Heart left ventricle (tissue), 13 donors: ENCODE results near the gene ARID3A.
A peak's percentile ranks its signal among the peaks of the same experiment; 100 is the strongest.

ENCODE experiments used
- CTCF ChIP-seq, 12 donors: fragments of 200-600 bp; sonication (generic) in 4 of 12; IDR thresholded peaks; one replicate each; pipeline versions ENCODE4 v1.5.0 to v1.8.0; 2018 to 2022; ENCODE audit warnings: antibody characterized with exemption in 12 of 12, mild to moderate bottlenecking in 5 of 12
- POLR2A ChIP-seq, 2 donors: fragments of 450-650 bp; IDR thresholded peaks; one replicate each; pipeline ENCODE4 v1.6.1; 2017; ENCODE audit warnings: antibody characterized with exemption in 2 of 2, mild to moderate bottlenecking in 2 of 2, moderate library complexity in 2 of 2
- donor health status: ischemic (EF 13 %, LVEDD 7.1; RV severe dilation, severe dysfunction).
- donor health status: DM: no; HTN: yes; CAD: no.
- donor health status: DM: no; HTN: no; CAD: no.
- donor health status: ischemic (EF 25% LVEDD 6.9; RV normal size, moderate dysfunction).
- donor health status: ischemic (EF 25% LVEDD 5.7; RV mildly dilated, moderate dysfunction).
- donor health status: ischemic (EF 35%, LVEDD 5.7; RV mildly dilated, moderate dysfunction).
- donor health status: nonischemic (EF 11% LVEDD 7.7; RV severe dilation, severe dysfunction).
- donor health status: DM: yes; HTN: yes; CAD: no.
- donor health status: PGD.
- donor health status: ischemic (EF 29% LVEDD 5.4; RV normal size, mild dysfunction).
- donor health status: nonischemic (EF 23%, LVEDD 6.1; RV moderate dilation, normal function).

- TF ChIP-seq CTCF (IDR thresholded peaks at IDR 0.05) (peak in 3 of 12 donors; percentile 9 to 21 (median 15)), POLR2A (IDR thresholded peaks at IDR 0.05) (peak in 1 of 2 donors; percentile 63)
Measured at GRCh38 chr19:1020868-1021425, 95.1 kb downstream of the ARID3A start, which contains the start of gene TMEM259.
